ENCODE measurements around the gene NR2C2. TPM values are rescaled to one million over a fixed set of nuclear protein-coding genes. Genes with fewer than 3 reads are reported as not detected.

The NR2C2 gene
- total RNA-seq, 2 experiments from 2014 or later: 47.1 to 47.4 TPM

GRCh38 chr3:15011174-15011573 is 63.8 kb downstream of the NR2C2 start:
- no peak overlapping the region for H3K27ac Mint-ChIP-seq
- POLR2A ChIA-PET: interaction anchor here (1.0 to 1.1 kb wide), 2 partner anchors 13 to 27 kb away, joined by 3 read pairs; no protein-coding TSS in a partner anchor

DNA sequence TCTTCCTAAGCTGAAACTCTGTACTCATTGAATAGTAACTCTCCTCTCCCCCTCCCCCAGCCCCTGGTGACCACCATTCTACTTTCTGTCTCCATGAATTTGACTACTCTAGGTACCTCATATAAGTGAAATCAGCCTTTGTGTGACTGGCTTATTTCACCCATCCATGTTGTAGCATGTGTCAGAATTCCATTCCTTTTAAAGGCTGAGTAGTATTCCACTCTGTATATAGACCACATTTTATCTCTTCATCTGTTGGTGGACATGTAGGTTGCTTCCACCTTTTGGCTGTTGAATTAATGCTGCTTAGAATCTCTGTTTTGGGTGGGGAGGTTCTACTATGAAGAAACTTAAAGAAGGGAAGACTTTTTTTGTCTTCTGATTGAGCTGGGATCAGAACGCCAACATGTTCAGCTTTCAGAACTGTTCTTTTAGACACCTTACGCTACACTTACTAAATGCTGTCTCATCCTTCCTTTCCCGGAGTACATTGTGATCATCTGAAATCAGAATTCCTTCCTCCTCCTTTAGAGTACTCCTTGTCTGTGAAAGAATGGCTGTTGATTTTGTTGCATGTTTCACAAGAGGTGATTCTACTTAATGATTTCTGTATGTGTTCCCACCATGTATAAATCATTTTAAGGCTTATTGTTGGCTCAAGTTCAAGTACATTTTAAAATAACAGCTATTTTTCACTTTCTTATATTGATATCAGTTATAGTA is 67.4 kb downstream of the NR2C2 start:
- Mint-ChIP-seq H3K4me1 (ENCODE audit: low read depth) (peaks cover 5% of the 10 kb centered on the region), H3K27ac (no peak overlapping the region), H3K4me3 (no peak overlapping the region), H3K27me3 (no peaks in the 10 kb centered on the region), H3K9me3 (no peaks in the 10 kb centered on the region), H3K36me3 (ENCODE audit: low read depth) (peaks cover 42% of the 10 kb centered on the region)
- CTCF ChIA-PET: interaction anchor here (0.9 to 1.0 kb wide), 2 partner anchors 8 to 37 kb away, joined by 3 read pairs; no protein-coding TSS in a partner anchor
- TF ChIP-seq, protein P1, sequence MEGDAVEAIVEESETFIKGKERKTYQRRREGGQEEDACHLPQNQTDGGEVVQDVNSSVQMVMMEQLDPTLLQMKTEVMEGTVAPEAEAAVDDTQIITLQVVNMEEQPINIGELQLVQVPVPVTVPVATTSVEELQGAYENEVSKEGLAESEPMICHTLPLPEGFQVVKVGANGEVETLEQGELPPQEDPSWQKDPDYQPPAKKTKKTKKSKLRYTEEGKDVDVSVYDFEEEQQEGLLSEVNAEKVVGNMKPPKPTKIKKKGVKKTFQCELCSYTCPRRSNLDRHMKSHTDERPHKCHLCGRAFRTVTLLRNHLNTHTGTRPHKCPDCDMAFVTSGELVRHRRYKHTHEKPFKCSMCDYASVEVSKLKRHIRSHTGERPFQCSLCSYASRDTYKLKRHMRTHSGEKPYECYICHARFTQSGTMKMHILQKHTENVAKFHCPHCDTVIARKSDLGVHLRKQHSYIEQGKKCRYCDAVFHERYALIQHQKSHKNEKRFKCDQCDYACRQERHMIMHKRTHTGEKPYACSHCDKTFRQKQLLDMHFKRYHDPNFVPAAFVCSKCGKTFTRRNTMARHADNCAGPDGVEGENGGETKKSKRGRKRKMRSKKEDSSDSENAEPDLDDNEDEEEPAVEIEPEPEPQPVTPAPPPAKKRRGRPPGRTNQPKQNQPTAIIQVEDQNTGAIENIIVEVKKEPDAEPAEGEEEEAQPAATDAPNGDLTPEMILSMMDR (IDR thresholded peaks at IDR 0.05): no peak
- POLR2A ChIA-PET: no interaction called here
- ATAC-seq: no peak
- intact Hi-C loops (cut with micrococcal nuclease): no loop called here
- DNase-seq: no peak

More at GRCh38 chr3:15011174-15011573, 63.8 kb downstream of the NR2C2 start:
- no peak overlapping the region for H3K4me3 Mint-ChIP-seq
- H3K27me3 Mint-ChIP-seq: no peaks in the 10 kb centered on the region
- H3K4me1 Mint-ChIP-seq (ENCODE audit: low read depth): peaks cover 5% of the 10 kb centered on the region
- intact Hi-C loops (cut with micrococcal nuclease): no loop called here
- peak; percentile 51 for ATAC-seq
- H3K9me3 Mint-ChIP-seq: no peaks in the 10 kb centered on the region
- peaks cover 33% of the 10 kb centered on the region for H3K36me3 Mint-ChIP-seq (ENCODE audit: low read depth)
- peak; percentile 7 for DNase-seq
- CTCF ChIA-PET: interaction anchor here (1.0 to 1.1 kb wide), 2 partner anchors 26 to 91 kb away, joined by 3 read pairs; no protein-coding TSS in a partner anchor
- TF ChIP-seq, protein P1 (IDR thresholded peaks at IDR 0.05): no peak

DNA sequence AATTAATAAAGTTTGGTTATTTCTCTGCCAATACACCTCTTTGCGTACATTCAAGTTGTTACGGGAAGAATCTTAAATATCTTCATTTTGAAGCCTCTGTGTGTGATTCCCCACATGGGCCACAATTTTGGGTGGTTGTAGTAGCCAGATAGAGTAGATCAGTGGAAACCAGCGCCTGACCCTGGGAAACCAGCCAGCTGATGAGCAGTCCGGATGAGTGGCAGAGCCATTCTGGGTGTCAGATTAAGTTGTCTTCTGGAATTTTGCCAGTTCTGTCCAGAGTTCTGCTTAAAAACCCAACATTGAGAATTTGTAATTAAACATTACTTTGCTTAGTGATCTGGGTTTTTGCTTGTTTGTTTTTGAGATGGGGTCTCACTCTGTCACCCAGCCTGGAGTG is 68.1 kb downstream of the NR2C2 start:
- no peaks in the 10 kb centered on the region for H3K9me3 Mint-ChIP-seq
- ATAC-seq (no peak), DNase-seq (no peak)
- TF ChIP-seq, protein P1 (IDR thresholded peaks at IDR 0.05): no peak
- CTCF ChIA-PET: interaction anchor here (0.9 to 1.0 kb wide), 2 partner anchors 8 to 36 kb away, joined by 3 read pairs; no protein-coding TSS in a partner anchor
- peaks cover 42% of the 10 kb centered on the region for H3K36me3 Mint-ChIP-seq (ENCODE audit: low read depth)
- H3K4me3 Mint-ChIP-seq: no peak overlapping the region
- peaks cover 5% of the 10 kb centered on the region for H3K4me1 Mint-ChIP-seq (ENCODE audit: low read depth)
- no peaks in the 10 kb centered on the region for H3K27me3 Mint-ChIP-seq
- POLR2A ChIA-PET: no interaction called here
- H3K27ac Mint-ChIP-seq: no peak overlapping the region
- intact Hi-C loops (cut with micrococcal nuclease): no loop called here

DNA sequence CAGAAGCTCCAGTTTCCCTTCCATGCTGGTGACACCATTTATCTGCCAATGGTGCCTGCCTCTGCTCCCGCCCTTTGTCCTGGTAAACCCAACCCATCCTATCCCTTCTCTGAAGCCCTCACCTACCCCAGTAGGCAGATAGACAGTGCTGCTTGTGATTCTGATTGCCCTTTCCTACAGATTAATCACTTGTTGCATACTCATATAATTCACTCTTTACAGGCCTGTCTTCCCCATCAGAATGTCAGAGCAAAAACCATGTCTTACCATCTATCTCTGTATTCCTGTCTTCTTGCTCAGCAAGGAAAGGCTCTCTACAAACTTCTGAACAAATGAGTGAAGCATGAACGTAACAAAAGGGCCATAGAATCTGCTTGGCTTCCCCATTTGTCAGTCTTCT is 69.8 kb downstream of the NR2C2 start:
- ChIA-PET CTCF (interaction anchor here (1.5 kb wide), 1 partner anchor 20 kb away, joined by 4 read pairs; no protein-coding TSS in a partner anchor), POLR2A (no interaction called here)
- Mint-ChIP-seq H3K27ac (no peak overlapping the region), H3K27me3 (no peaks in the 10 kb centered on the region), H3K4me3 (no peak overlapping the region), H3K9me3 (no peaks in the 10 kb centered on the region), H3K36me3 (ENCODE audit: low read depth) (peaks cover 42% of the 10 kb centered on the region), H3K4me1 (ENCODE audit: low read depth) (peaks cover 2% of the 10 kb centered on the region)
- no peak for DNase-seq
- intact Hi-C loops (cut with micrococcal nuclease): no loop called here
- TF ChIP-seq, protein P1 (IDR thresholded peaks at IDR 0.05): no peak
- no peak for ATAC-seq

DNA sequence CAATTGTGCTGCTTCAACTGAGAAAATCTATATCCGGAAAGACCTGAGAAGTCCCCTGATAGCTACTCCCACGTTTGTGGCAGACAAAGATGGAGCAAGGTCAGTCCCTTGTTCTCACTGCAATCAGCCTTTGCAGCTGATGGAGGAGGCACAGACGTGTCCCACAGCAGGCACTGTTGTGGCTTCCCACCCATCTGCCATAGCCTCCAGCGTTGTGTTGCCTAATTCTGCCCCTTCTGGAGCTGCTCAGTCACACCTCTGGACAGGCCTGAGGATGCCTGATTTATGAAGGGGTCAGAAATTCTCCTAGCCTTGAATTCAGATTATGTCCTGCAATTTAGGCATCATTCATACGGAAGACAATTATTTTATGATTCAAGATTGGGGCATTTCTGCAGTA is 75.9 kb downstream of the NR2C2 start:
- DNase-seq: no peak
- no peak for ATAC-seq
- Mint-ChIP-seq H3K9me3 (no peaks in the 10 kb centered on the region), H3K27ac (no peak overlapping the region), H3K4me1 (ENCODE audit: low read depth) (no peaks in the 10 kb centered on the region), H3K27me3 (no peaks in the 10 kb centered on the region), H3K4me3 (no peak overlapping the region), H3K36me3 (ENCODE audit: low read depth) (peaks cover 22% of the 10 kb centered on the region)
- CTCF ChIA-PET: interaction anchor here (0.8 to 1.3 kb wide), 3 partner anchors 8 to 97 kb away, joined by 3 read pairs; no protein-coding TSS in a partner anchor
- intact Hi-C loops (cut with micrococcal nuclease): no loop called here
- POLR2A ChIA-PET: no interaction called here
- TF ChIP-seq, protein P1 (IDR thresholded peaks at IDR 0.05): no peak

Data from activated CD8-positive, alpha-beta T cell treated with anti-CD3 and anti-CD28 coated beads for 36 hours (primary cell).